PC-3 (cell line): ENCODE results near the gene NMUR1. TPM values are rescaled to one million over a fixed set of nuclear protein-coding genes. Genes with fewer than 3 reads are reported as not detected.

ENCODE experiments used
- ATAC-seq: fragments of 200-7000 bp; cut with Tn5 transposase; 2 replicates; pipeline ENCODE4 v1.9.1; 2020; ENCODE audit warnings: mild to moderate bottlenecking, moderate library complexity
- BruUV-seq: library from RNA; stranded (reverse); fragments of 400-500 nt; replicated peaks from 2 replicates; lab custom pipeline; 2021; lab: Mats Ljungman, UMichigan
- CTCF ChIA-PET: fragments of 300-600 bp; sonication (Branson Sonifier 250); formaldehyde crosslinking; loops from one replicate; lab custom pipeline; 2022; ENCODE audit warnings: antibody characterized with exemption; lab: Charles Lee
- POLR2A ChIA-PET: fragments of 300-600 bp; sonication (Branson Sonifier 250); formaldehyde crosslinking; loops from one replicate; lab custom pipeline; 2022; ENCODE audit warnings: antibody characterized with exemption; ENCODE audit not compliant: unreplicated experiment; lab: Charles Lee
- DNase-seq: peaks from one replicate; pipeline ENCODE4 v3.0.0-alpha.2; 2015
- H2AFZ ChIP-seq: fragments of 300-600 bp; sonication (generic); 2 replicates; pipeline ENCODE4 v1.6.0; 2016; ENCODE audit warnings: antibody characterized with exemption, low read length
- H3F3A ChIP-seq: fragments of 300-600 bp; sonication (generic); one replicate; pipeline ENCODE4 v1.6.0; 2017; ENCODE audit warnings: antibody characterized with exemption, low read length, control low read depth, mild to moderate bottlenecking; ENCODE audit not compliant: unreplicated experiment
- H3K27ac ChIP-seq: fragments of 300-600 bp; sonication (generic); 2 replicates; pipeline ENCODE4 v1.5.1; 2016; ENCODE audit warnings: mild to moderate bottlenecking, low read length
- H3K27me3 ChIP-seq: fragments of 300-600 bp; sonication (generic); 2 replicates; pipeline ENCODE4 v1.6.1; 2016; ENCODE audit warnings: low read length, mixed read lengths
- H3K36me3 ChIP-seq: fragments of 300-600 bp; sonication (generic); 2 replicates; pipeline ENCODE4 v1.6.1; 2016; ENCODE audit warnings: low read depth, mixed run types, low read length, mixed read lengths
- H3K4me1 ChIP-seq: fragments of 300-600 bp; sonication (generic); 2 replicates; pipeline ENCODE4 v1.5.1; 2016; ENCODE audit warnings: low read length; ENCODE audit not compliant: insufficient read depth
- H3K4me2 ChIP-seq: fragments of 300-600 bp; sonication (generic); 2 replicates; pipeline ENCODE4 v1.6.0; 2016; ENCODE audit warnings: low read length
- H3K4me3 ChIP-seq: fragments of 300-600 bp; sonication (generic); 2 replicates; pipeline ENCODE4 v1.5.1; 2016; ENCODE audit warnings: mild to moderate bottlenecking, low read length, mixed read lengths
- H3K79me2 ChIP-seq: fragments of 300-600 bp; sonication (generic); 2 replicates; pipeline ENCODE4 v1.6.1; 2017; ENCODE audit warnings: low read length, mixed read lengths
- H3K9ac ChIP-seq: fragments of 300-600 bp; sonication (generic); 2 replicates; pipeline ENCODE4 v1.6.0; 2016; ENCODE audit warnings: mild to moderate bottlenecking, low read length
- H3K9me2 ChIP-seq: fragments of 300-600 bp; sonication (generic); replicated peaks from 2 replicates; pipeline ENCODE4 v1.6.1; 2016; ENCODE audit warnings: mixed run types, low read length, mixed read lengths
- H3K9me3 ChIP-seq: fragments of 300-600 bp; sonication (generic); 2 replicates; pipeline ENCODE4 v1.6.1; 2016; ENCODE audit warnings: low read length, mixed read lengths
- H4K20me1 ChIP-seq: fragments of 300-600 bp; sonication (generic); 2 replicates; pipeline ENCODE4 v1.6.1; 2016; ENCODE audit warnings: low read length, mixed read lengths
- EZH2 ChIP-seq: fragments of 300-600 bp; sonication (generic); IDR thresholded peaks from one replicate; pipeline ENCODE4 v1.6.1; 2017; ENCODE audit warnings: antibody characterized with exemption, mild to moderate bottlenecking, low read length; ENCODE audit not compliant: unreplicated experiment
- EZH2phosphoT487 ChIP-seq: fragments of 300-600 bp; sonication (generic); IDR thresholded peaks from 2 replicates; pipeline ENCODE4 v1.6.1; 2018; ENCODE audit warnings: mild to moderate bottlenecking, antibody characterized with exemption, low read length, borderline replicate concordance
- intact Hi-C: fragments of 100-400 bp; cut with micrococcal nuclease; formaldehyde crosslinking; loops from 2 replicates; pipeline ENCODE4 v1.9.0; 2023
- total RNA-seq: library from RNA; depleted of rRNA; stranded (reverse); fragments of >200 nt; gene quantifications from 2 replicates; pipeline ENCODE4 v1.2.3, GENCODE V29; 2014
- TF ChIP-seq, protein P1 (sequence below): fragments of 300-600 bp; sonication (generic); conservative IDR thresholded peaks from 2 replicates; pipeline ENCODE4 v1.5.1; 2017; ENCODE audit warnings: antibody characterized with exemption, low read depth, mild to moderate bottlenecking, low read length

NMUR1 gene
- total RNA-seq, 1 experiment from 2014 or later: not detected

DNA sequence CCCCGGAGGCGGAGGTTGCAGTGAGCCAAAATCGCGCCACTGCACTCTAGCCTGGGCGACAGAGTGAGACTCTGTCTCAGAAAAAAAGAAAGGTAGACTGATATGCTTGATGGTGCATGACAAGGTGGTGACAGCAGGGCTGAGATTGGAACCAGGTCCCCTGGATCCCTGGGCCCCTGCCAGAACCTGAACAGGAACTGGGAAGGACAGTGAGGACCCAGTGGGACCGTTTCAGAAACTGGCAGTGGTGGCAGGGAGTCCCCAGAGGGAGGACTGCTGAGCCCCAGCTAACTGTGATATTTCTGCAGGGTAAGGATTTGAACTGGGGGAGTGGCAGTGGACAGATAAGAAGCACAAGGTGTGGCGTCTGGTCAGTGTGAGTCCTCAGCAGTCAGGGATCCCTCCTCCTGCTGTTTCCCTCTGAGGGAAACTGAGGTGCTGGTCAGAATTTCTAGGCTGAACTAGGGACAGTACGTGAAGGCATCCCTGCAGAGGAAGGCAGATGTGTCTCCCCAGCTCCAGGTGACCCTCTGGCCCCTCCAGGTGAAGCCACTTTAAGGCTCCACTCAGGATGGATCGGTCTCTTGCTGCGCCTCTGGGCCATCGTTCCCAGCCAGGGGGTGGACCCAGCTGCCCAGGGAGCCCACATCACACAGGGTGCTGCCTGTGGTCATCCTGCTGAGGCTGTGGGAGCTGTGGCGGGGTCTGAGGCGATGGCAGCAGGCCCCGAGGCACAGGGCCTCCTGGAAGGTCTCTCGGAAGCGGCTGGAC, 5.6 kb downstream of the NMUR1 start:
- H3K27me3 ChIP-seq: peaks cover 5% of the 10 kb centered on the region
- ChIA-PET POLR2A (no interaction called here), CTCF (no interaction called here)
- no peak for ATAC-seq
- no peaks in the 10 kb centered on the region for H3F3A ChIP-seq
- H3K4me1 ChIP-seq: no peaks in the 10 kb centered on the region
- H3K79me2 ChIP-seq: no peaks in the 10 kb centered on the region
- H3K4me2 ChIP-seq: no peak overlapping the region
- no peak overlapping the region for H2AFZ ChIP-seq
- no peak overlapping the region for H3K4me3 ChIP-seq
- no peaks in the 10 kb centered on the region for H3K36me3 ChIP-seq
- H3K9me2 ChIP-seq: no peaks in the 10 kb centered on the region
- H4K20me1 ChIP-seq: no peaks in the 10 kb centered on the region
- no TSS peak for BruUV-seq
- H3K9ac ChIP-seq: no peak overlapping the region
- intact Hi-C loops: no loop called here
- DNase-seq: no peak
- TF ChIP-seq, protein P1, sequence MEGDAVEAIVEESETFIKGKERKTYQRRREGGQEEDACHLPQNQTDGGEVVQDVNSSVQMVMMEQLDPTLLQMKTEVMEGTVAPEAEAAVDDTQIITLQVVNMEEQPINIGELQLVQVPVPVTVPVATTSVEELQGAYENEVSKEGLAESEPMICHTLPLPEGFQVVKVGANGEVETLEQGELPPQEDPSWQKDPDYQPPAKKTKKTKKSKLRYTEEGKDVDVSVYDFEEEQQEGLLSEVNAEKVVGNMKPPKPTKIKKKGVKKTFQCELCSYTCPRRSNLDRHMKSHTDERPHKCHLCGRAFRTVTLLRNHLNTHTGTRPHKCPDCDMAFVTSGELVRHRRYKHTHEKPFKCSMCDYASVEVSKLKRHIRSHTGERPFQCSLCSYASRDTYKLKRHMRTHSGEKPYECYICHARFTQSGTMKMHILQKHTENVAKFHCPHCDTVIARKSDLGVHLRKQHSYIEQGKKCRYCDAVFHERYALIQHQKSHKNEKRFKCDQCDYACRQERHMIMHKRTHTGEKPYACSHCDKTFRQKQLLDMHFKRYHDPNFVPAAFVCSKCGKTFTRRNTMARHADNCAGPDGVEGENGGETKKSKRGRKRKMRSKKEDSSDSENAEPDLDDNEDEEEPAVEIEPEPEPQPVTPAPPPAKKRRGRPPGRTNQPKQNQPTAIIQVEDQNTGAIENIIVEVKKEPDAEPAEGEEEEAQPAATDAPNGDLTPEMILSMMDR: no peak
- TF ChIP-seq EZH2phosphoT487 (no peak), EZH2 (no peak)
- H3K9me3 ChIP-seq: no peaks in the 10 kb centered on the region
- H3K27ac ChIP-seq: no peak overlapping the region

DNA sequence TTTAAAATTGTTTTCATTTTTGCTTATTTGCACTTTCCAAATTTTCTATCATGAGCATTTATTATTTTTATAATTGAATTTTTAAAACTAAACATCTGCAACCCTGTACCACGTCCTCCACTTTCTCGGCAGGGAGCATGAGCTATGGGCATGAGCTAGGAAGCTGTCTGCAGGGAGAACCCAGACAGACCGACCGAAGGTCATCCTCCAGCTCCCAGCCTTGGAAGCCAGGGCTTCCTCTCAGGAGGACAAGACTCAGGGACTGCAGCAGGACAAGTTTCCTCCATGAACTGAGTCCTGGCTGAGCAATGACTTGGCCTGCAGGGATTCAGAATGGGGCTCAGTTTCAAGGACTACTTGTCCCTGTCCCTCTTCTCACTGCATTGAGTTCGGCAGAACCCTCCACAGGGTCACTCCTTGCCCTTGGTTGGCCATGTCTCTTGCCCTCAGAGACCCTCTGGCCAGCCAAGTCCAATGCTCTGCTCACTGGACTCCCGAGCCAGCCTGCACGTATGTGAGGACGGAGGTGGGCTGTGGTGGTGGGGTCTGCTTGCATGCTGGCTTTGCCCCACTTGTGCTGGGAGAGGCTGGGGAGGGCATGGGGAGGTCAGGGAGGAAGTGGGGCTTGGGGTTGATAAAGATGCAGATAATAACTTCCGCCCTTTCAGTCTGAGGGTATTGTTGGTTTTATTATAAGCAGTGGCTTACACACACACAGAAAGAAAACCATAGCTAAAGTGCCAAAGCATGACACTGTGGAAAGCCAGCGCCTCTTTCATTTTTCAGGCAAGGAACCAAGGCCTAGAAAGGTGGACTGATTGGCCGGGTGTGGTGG, 6.6 kb downstream of the NMUR1 start:
- POLR2A ChIA-PET: no interaction called here
- TF ChIP-seq EZH2phosphoT487: no peak
- TF ChIP-seq, protein P1: no peak
- TF ChIP-seq EZH2: no peak

More for the DNA sequence above, 6.6 kb downstream of the NMUR1 start:
- no peaks in the 10 kb centered on the region for H3F3A ChIP-seq
- H2AFZ ChIP-seq: no peak overlapping the region
- no peaks in the 10 kb centered on the region for H3K79me2 ChIP-seq
- H3K27me3 ChIP-seq: no peaks in the 10 kb centered on the region
- H3K9ac ChIP-seq: no peak overlapping the region
- H3K4me1 ChIP-seq: no peaks in the 10 kb centered on the region
- no peaks in the 10 kb centered on the region for H3K36me3 ChIP-seq
- no peaks in the 10 kb centered on the region for H4K20me1 ChIP-seq
- BruUV-seq: no TSS peak
- intact Hi-C loops: no loop called here
- no peak overlapping the region for H3K4me2 ChIP-seq
- H3K4me3 ChIP-seq: no peak overlapping the region
- DNase-seq (no peak), ATAC-seq (no peak)
- no peak overlapping the region for H3K27ac ChIP-seq
- no peaks in the 10 kb centered on the region for H3K9me2 ChIP-seq
- H3K9me3 ChIP-seq: no peaks in the 10 kb centered on the region
- CTCF ChIA-PET: no interaction called here
